OCI-LY7 (cell line): Measurements from ENCODE around the gene IDI2. TPM values are rescaled to one million over a fixed set of nuclear protein-coding genes. Genes with fewer than 3 reads are reported as not detected.

Experiments
- BruUV-seq: library from RNA; stranded (reverse); fragments of 400-500 nt; replicated peaks from 2 replicates; lab custom pipeline; 2021; lab: Mats Ljungman, UMichigan
- CTCF ChIA-PET: fragments of 300-600 bp; sonication (Branson Sonifier 250); formaldehyde crosslinking; loops from one replicate; lab custom pipeline; 2022; ENCODE audit warnings: antibody characterized with exemption; ENCODE audit not compliant: unreplicated experiment; lab: Charles Lee
- POLR2A ChIA-PET: fragments of 300-600 bp; sonication (Branson Sonifier 250); formaldehyde crosslinking; loops from one replicate; lab custom pipeline; 2022; ENCODE audit warnings: antibody characterized with exemption; lab: Charles Lee
- DNase-seq: peaks from one replicate; pipeline ENCODE4 v3.0.0-alpha.2; 2015; ENCODE audit warnings: low spot score
- H2AFZ ChIP-seq: fragments of 200-600 bp; sonication (generic), shearing (Covaris generic); 2 replicates; pipeline ENCODE4 v1.6.1; 2014; ENCODE audit warnings: mild to moderate bottlenecking, antibody characterized with exemption, low read length, moderate library complexity
- H3K27ac ChIP-seq: fragments of 200-600 bp; sonication (generic); 2 replicates; pipeline ENCODE4 v1.5.1; 2014; ENCODE audit warnings: mixed run types, low read depth, mild to moderate bottlenecking, moderate library complexity, low read length, inconsistent platforms; ENCODE audit not compliant: poor library complexity, severe bottlenecking
- H3K36me3 ChIP-seq: fragments of 200-600 bp; sonication (generic); 2 replicates; pipeline ENCODE4 v1.6.1; 2014; ENCODE audit warnings: mild to moderate bottlenecking, antibody characterized with exemption, low read length, moderate library complexity, mixed read lengths; ENCODE audit not compliant: insufficient read depth
- H3K4me1 ChIP-seq: fragments of 200-600 bp; sonication (generic); 2 replicates; pipeline ENCODE4 v1.5.1; 2014; ENCODE audit warnings: mild to moderate bottlenecking, low read length; ENCODE audit not compliant: insufficient read depth, poor library complexity, severe bottlenecking
- H3K4me2 ChIP-seq: fragments of 200-600 bp; sonication (generic); 2 replicates; pipeline ENCODE4 v1.6.1; 2014; ENCODE audit warnings: mild to moderate bottlenecking, low read length
- H3K4me3 ChIP-seq: fragments of 200-600 bp; sonication (generic); 2 replicates; pipeline ENCODE4 v1.5.1; 2014; ENCODE audit warnings: mild to moderate bottlenecking, low read depth, low read length; ENCODE audit not compliant: poor library complexity, severe bottlenecking
- H3K79me2 ChIP-seq: fragments of 200-600 bp; sonication (generic); 2 replicates; pipeline ENCODE4 v1.6.1; 2016; ENCODE audit warnings: low read depth, mild to moderate bottlenecking, low read length, moderate library complexity, mixed read lengths; ENCODE audit not compliant: insufficient read depth
- H3K9me2 ChIP-seq: fragments of 200-600 bp; sonication (generic); 2 replicates; pipeline ENCODE4 v1.6.1; 2016; ENCODE audit warnings: mild to moderate bottlenecking, low read length, mixed read lengths; ENCODE audit not compliant: insufficient read depth
- H3K9me3 ChIP-seq: fragments of 200-600 bp; sonication (generic); 2 replicates; pipeline ENCODE4 v1.6.1; 2014; ENCODE audit warnings: mild to moderate bottlenecking, mixed run types, low read length, mixed read lengths
- H4K20me1 ChIP-seq: fragments of 200-600 bp; sonication (generic); 2 replicates; pipeline ENCODE4 v1.6.1; 2014; ENCODE audit warnings: mild to moderate bottlenecking, antibody characterized with exemption, low read length, moderate library complexity, mixed read lengths; ENCODE audit not compliant: insufficient read depth
- CTCF ChIP-seq: fragments of 200-600 bp; sonication (generic); conservative IDR thresholded peaks from 2 replicates; pipeline ENCODE4 v1.5.1; 2014; ENCODE audit warnings: mild to moderate bottlenecking, antibody characterized with exemption, low read length, moderate library complexity, mixed read lengths
- EZH2phosphoT487 ChIP-seq: fragments of 200-600 bp; sonication (generic); IDR thresholded peaks from 2 replicates; pipeline ENCODE4 v1.6.1; 2018; ENCODE audit warnings: low read depth, borderline replicate concordance, mild to moderate bottlenecking, mixed run types, antibody characterized with exemption, low read length, moderate library complexity, mixed read lengths
- intact Hi-C: fragments of 100-400 bp; cut with micrococcal nuclease; formaldehyde crosslinking; loops from one replicate; pipeline ENCODE4 v1.10.0; 2022; ENCODE audit not compliant: unreplicated experiment
- total RNA-seq, 2 experiments: library from RNA; depleted of rRNA in 1 of 2; stranded (reverse); fragments of >200 nt in 1 of 2; shearing (Covaris generic) in 1 of 2; gene quantifications; 2 replicates each; pipeline ENCODE4 v1.2.3, GENCODE V29; 2014 to 2022

The IDI2 gene
- total RNA-seq, 2 experiments from 2014 or later: not detected

- H3K36me3 ChIP-seq: peaks cover 98% of the 10 kb centered on the region
- no peak overlapping the region for H2AFZ ChIP-seq
- no peaks in the 10 kb centered on the region; the same call in 1 of the 2 replicates for H3K9me3 ChIP-seq
- BruUV-seq: no TSS peak
- peaks cover 15% of the 10 kb centered on the region for H4K20me1 ChIP-seq
- H3K4me2 ChIP-seq: no peak overlapping the region
- no peaks in the 10 kb centered on the region for H3K9me2 ChIP-seq
- ChIA-PET POLR2A (no interaction called here), CTCF (no interaction called here)
- peaks cover 8% of the 10 kb centered on the region for H3K4me1 ChIP-seq
- TF ChIP-seq EZH2phosphoT487 (no peak), CTCF (no peak)
- no peak overlapping the region for H3K27ac ChIP-seq
- DNase-seq: no peak
- H3K79me2 ChIP-seq: peaks cover 51% of the 10 kb centered on the region
- no peak overlapping the region for H3K4me3 ChIP-seq
- intact Hi-C loops: loop anchor here (10.0 kb wide), 1 partner anchor 170 kb away; no protein-coding TSS in a partner anchor
These were observed 30.7 kb downstream of the IDI2 start for GRCh38 chr10:994836-995558.

GRCh38 chr10:992871-993270, 32.8 kb downstream of the IDI2 start:
- intact Hi-C loops: loop anchor here (10.0 kb wide), 1 partner anchor 168 kb away; no protein-coding TSS in a partner anchor
- POLR2A ChIA-PET: interaction anchor here (0.6 kb wide), 1 partner anchor 11 kb away, joined by 3 read pairs; no protein-coding TSS in a partner anchor
- peaks cover 92% of the 10 kb centered on the region for H3K36me3 ChIP-seq
- no peak for DNase-seq
- no peaks in the 10 kb centered on the region; the same call in 1 of the 2 replicates for H3K9me3 ChIP-seq
- BruUV-seq: no TSS peak
- no peak overlapping the region for H3K27ac ChIP-seq
- H3K4me3 ChIP-seq: no peak overlapping the region
- peaks cover 16% of the 10 kb centered on the region for H3K4me1 ChIP-seq
- peaks cover 69% of the 10 kb centered on the region for H3K79me2 ChIP-seq
- CTCF ChIA-PET: no interaction called here
- no peak overlapping the region for H2AFZ ChIP-seq
- H4K20me1 ChIP-seq: peaks cover 24% of the 10 kb centered on the region
- no peak overlapping the region for H3K4me2 ChIP-seq
- no peaks in the 10 kb centered on the region for H3K9me2 ChIP-seq
- no peak for TF ChIP-seq CTCF
- TF ChIP-seq EZH2phosphoT487: no peak

- ChIA-PET POLR2A (interaction anchor here (0.6 kb wide), 2 partner anchors 11 to 109 kb away, joined by 3 to 4 read pairs; no protein-coding TSS in a partner anchor), CTCF (no interaction called here)
- H3K4me3 ChIP-seq: no peak overlapping the region
- H4K20me1 ChIP-seq: peaks cover 24% of the 10 kb centered on the region
- intact Hi-C loops: loop anchor here (10.0 kb wide), 1 partner anchor 168 kb away; no protein-coding TSS in a partner anchor
- H3K4me2 ChIP-seq: no peak overlapping the region
- TF ChIP-seq EZH2phosphoT487 (no peak), CTCF (no peak)
- H2AFZ ChIP-seq: no peak overlapping the region
- peaks cover 88% of the 10 kb centered on the region for H3K36me3 ChIP-seq
- peaks cover 18% of the 10 kb centered on the region for H3K4me1 ChIP-seq
- no peak for DNase-seq
- BruUV-seq: no TSS peak
- H3K79me2 ChIP-seq: peaks cover 71% of the 10 kb centered on the region
- H3K27ac ChIP-seq: no peak overlapping the region
- H3K9me3 ChIP-seq: no peaks in the 10 kb centered on the region; the same call in 1 of the 2 replicates
- no peaks in the 10 kb centered on the region for H3K9me2 ChIP-seq
These were observed 33.2 kb downstream of the IDI2 start for GRCh38 chr10:992467-992866.
